Right cardiac atrium (tissue), 5 donors: ENCODE measurements around the gene LRRK1. TPM values are rescaled to one million over a fixed set of nuclear protein-coding genes. Genes with fewer than 3 reads are reported as not detected.

ENCODE experiments used
- ATAC-seq, 2 donors: fragments of 200-7000 bp; cut with Tn5 transposase; one replicate each; pipeline versions ENCODE4 v1.8.0 to v1.9.1; 2020; ENCODE audit warnings: moderate library complexity in 2 of 2, mild to moderate bottlenecking in 1 of 2
- DNase-seq, 3 donors: peaks; one replicate each; pipeline ENCODE4 v3.0.0-alpha.2; 2020
- H3K27ac ChIP-seq: one replicate; pipeline ENCODE4 v1.5.1; 2013; ENCODE audit warnings: mild to moderate bottlenecking, low read length, control low read depth, moderate library complexity
- H3K27me3 ChIP-seq: one replicate; pipeline ENCODE4 v1.6.1; 2013; ENCODE audit not compliant: control insufficient read depth, insufficient read depth
- H3K4me1 ChIP-seq: one replicate; pipeline ENCODE4 v1.6.1; 2013; ENCODE audit warnings: low read length; ENCODE audit not compliant: control insufficient read depth, insufficient read depth
- H3K4me3 ChIP-seq: one replicate; pipeline ENCODE4 v1.5.1; 2013; ENCODE audit warnings: low read length, control low read depth
- H3K9me3 ChIP-seq: one replicate; pipeline ENCODE4 v1.6.1; 2013; ENCODE audit warnings: low read length; ENCODE audit not compliant: control insufficient read depth
- WGBS: extraction: QIAGEN DNeasy Blood & Tissue Kit; methylation state at CpG from one replicate; pipeline ENCODE4 v1.1.7; 2013; 5-methylcytosine and 5-hydroxymethylcytosine counted together
- intact Hi-C, 4 donors: fragments of 100-400 bp; cut with DNase I; formaldehyde crosslinking; loops; one replicate each; pipeline versions ENCODE4 v1.11.0 to v1.14.0; 2022 to 2023
- polyA plus RNA-seq: library from polyadenylated mRNA; stranded (reverse); fragments of 200-250 nt; gene quantifications from one replicate; pipeline ENCODE4 v1.2.3, GENCODE V29; 2013
- total RNA-seq, 4 donors: library from RNA; stranded (reverse); fragmentation: NEBNext Ultra II Directional; extraction: Animal tissue kit (Norgen Biotek cat#: 25700); gene quantifications; one replicate each; pipeline ENCODE4 v1.2.1, GENCODE V29; 2021
- donor health status: healthy with polysubstance abuse.
- donor health status: DM: no; HTN: yes; CAD: no.
- donor health status: DM: no; HTN: no; CAD: no.
- donor health status: DM: no; HTN: yes; CAD: no; lungs with severe emphysema.
- donor health status: DM: yes; HTN: yes; CAD: no.

LRRK1 gene
- total and polyA plus RNA-seq, 5 donors, result 2.9 to 7.6 (median 5.1) TPM

GRCh38 chr15:100926258-100926657 lies 7.1 kb downstream of the LRRK1 start:
- Histone ChIP-seq H3K9me3 (no peaks in the 10 kb centered on the region), H3K27me3 (no peaks in the 10 kb centered on the region), H3K4me1 (no peaks in the 10 kb centered on the region), H3K27ac (no peak overlapping the region), H3K4me3 (no peak overlapping the region)
- intact Hi-C loops, result no loop called here
- 92% methylated on average over 11 of the region's 11 CpGs for WGBS
- DNase-seq (no peak), ATAC-seq (no peak)

DNA sequence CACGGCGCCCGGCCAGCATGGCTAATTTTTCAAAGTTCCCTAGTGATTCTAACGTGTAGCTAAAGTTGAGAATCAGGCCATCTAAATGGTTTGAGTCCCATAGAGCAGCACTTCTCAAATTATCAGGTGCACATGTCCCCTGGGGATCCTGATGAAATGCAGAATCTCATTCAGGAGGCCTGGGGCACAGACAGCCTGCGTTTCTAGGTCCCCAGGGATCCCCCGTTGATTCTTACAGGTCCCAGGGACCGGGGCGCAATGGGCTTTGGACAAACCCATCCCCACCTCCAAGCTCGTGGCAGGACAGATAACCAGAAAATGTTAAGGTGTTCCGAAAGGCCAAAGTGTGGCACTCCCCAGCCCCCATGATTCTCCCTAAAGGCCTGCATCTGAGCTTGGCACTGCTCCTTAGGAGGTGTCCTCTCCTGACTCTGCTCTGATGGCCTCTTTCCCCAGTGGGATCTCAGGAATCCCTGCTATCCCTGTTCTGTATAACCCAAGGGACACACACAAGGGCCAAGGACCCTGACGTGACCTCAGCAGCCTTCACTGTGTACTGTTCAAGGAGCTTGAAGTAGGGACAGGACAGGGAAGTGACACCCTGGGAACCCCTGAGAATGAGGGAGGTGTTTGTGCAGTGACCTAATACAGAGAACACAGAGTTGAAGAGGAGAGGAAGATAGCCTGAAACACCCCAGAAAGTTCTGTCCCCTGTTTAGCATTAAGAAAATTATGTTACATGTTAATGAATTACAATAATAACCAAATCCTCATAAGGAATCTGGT lies 8.0 kb downstream of the LRRK1 start:
- Histone ChIP-seq H3K27ac (no peak overlapping the region), H3K27me3 (no peaks in the 10 kb centered on the region), H3K4me1 (no peaks in the 10 kb centered on the region), H3K9me3 (no peaks in the 10 kb centered on the region), H3K4me3 (no peak overlapping the region)
- intact Hi-C loops, result no loop called here
- DNase-seq (no peak), ATAC-seq (no peak)
- WGBS, result 94% methylated on average over 11 of the region's 11 CpGs

DNA sequence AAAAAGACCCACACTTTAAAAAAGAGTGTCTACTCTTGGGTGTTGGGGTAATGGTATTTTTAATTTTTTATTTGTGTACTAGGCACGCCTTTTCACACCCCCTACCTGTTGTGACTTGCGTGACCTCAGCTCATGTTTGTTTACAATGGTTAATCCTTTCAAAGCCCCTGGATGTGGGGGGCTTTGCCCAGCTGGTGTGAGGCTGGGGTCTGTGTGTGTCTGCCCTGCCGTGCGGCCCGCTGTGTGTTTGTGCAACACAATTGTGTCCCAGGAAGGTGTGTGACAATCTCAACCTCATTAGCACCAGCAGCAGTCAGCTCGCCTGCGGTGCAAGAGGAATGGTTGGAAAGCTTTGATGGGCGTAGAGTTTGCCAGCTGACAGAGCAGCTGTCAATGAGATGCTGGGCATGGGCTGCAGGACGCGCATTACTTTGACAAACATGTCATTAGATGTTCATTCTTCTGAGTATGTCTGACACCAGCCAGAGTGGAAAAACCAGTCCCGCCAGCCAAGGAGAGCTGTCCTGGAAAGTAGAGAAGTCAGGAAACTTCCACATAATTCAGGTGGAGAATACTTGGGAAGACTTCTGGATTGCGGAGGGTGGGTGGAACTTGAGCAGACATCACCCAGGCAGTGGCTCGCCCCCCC lies 9.6 kb downstream of the LRRK1 start:
- ATAC-seq, result no peak
- intact Hi-C loops, result no loop called here
- Histone ChIP-seq H3K9me3 (no peaks in the 10 kb centered on the region), H3K4me1 (no peaks in the 10 kb centered on the region), H3K27me3 (no peaks in the 10 kb centered on the region), H3K4me3 (no peak overlapping the region), H3K27ac (no peak overlapping the region)
- WGBS, result 94% methylated on average over 13 of the region's 13 CpGs
- DNase-seq, result no peak

GRCh38 chr15:100929641-100930042 lies 10.5 kb downstream of the LRRK1 start:
- no peak overlapping the region for H3K4me3 ChIP-seq
- H3K4me1 ChIP-seq, result no peaks in the 10 kb centered on the region
- no peak overlapping the region for H3K27ac ChIP-seq
- H3K27me3 ChIP-seq, result no peaks in the 10 kb centered on the region
- DNase-seq, result no peak
- 45% methylated on average over 6 of the region's 6 CpGs for WGBS
- intact Hi-C loops, result no loop called here
- H3K9me3 ChIP-seq, result no peaks in the 10 kb centered on the region
- ATAC-seq, result no peak

DNA sequence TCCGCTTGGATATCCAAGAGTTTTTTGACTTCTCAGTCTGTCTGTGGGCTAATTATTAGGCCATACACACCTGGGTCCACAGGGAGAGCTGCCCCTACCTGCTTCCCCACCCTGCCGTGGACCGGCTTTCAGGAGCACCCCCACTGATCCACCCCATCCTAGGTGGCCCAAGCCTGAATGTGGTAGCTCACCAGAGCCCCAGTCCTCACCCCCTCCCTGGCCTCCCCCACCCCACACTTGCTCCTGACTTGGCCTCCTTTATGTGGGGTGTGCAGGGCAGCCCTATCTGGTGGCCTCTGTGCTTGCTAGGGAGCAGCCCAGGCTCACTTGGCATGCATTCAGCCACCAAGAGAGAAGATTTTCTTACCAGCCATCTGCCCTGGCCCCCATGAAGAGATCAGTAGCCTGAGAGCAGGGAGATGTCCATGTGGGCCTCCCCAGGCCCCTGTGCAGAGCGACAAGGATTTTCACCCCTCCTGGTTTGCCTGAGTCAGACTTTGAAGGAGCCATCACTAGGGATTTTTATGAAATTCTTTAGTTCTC lies 11.2 kb downstream of the LRRK1 start:
- Histone ChIP-seq H3K27ac (no peak overlapping the region), H3K27me3 (no peaks in the 10 kb centered on the region), H3K4me1 (no peaks in the 10 kb centered on the region), H3K9me3 (no peaks in the 10 kb centered on the region), H3K4me3 (no peak overlapping the region)
- WGBS, result 94% methylated on average over 4 of the region's 4 CpGs
- intact Hi-C loops, result no loop called here
- DNase-seq (no peak), ATAC-seq (no peak)

- Histone ChIP-seq H3K9me3 (no peaks in the 10 kb centered on the region), H3K27me3 (no peaks in the 10 kb centered on the region), H3K27ac (no peak overlapping the region), H3K4me1 (no peaks in the 10 kb centered on the region), H3K4me3 (no peak overlapping the region)
- DNase-seq (no peak), ATAC-seq (no peak)
- intact Hi-C loops, result no loop called here
- 90% methylated on average over 15 of the region's 15 CpGs for WGBS
Measured at GRCh38 chr15:100931143-100931890, 12.2 kb downstream of the LRRK1 start.

- Histone ChIP-seq H3K4me3 (no peak overlapping the region), H3K4me1 (no peaks in the 10 kb centered on the region), H3K27ac (no peak overlapping the region), H3K27me3 (no peaks in the 10 kb centered on the region), H3K9me3 (no peaks in the 10 kb centered on the region)
- no peak for ATAC-seq
- no peak for DNase-seq
- WGBS, result 67% methylated on average over 7 of the region's 7 CpGs
- intact Hi-C loops, result no loop called here
Measured at GRCh38 chr15:100932676-100933348, 13.7 kb downstream of the LRRK1 start.

GRCh38 chr15:100934166-100934565 lies 15.0 kb downstream of the LRRK1 start:
- intact Hi-C loops, result no loop called here
- Histone ChIP-seq H3K27me3 (no peaks in the 10 kb centered on the region), H3K4me3 (no peak overlapping the region), H3K27ac (no peak overlapping the region), H3K9me3 (no peaks in the 10 kb centered on the region), H3K4me1 (no peaks in the 10 kb centered on the region)
- ATAC-seq, result no peak
- no peak for DNase-seq

DNA sequence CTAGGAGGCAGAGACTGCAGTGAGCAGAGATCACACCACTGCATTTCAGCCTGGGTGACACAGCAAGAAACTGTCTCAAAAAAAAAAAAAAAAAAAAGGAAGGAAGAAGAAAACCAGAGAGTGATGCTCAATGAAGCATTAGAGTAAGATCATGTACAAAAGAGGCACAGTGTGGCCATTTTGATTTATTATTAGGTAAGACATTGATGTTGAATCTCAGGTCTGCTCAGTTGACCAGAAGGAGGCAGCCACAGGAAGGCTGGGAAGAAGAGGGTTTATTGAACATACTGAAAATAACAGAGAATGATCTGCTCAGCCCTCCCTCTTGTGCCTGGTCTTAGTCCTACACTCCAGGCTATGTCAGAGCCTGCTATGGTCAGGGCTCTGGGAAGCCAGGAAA lies 15.6 kb downstream of the LRRK1 start:
- Histone ChIP-seq H3K27me3 (no peaks in the 10 kb centered on the region), H3K9me3 (no peaks in the 10 kb centered on the region), H3K27ac (no peak overlapping the region), H3K4me3 (no peak overlapping the region), H3K4me1 (no peaks in the 10 kb centered on the region)
- DNase-seq (no peak), ATAC-seq (no peak)
- intact Hi-C loops, result loop anchor here in 1 of 4 donors (5.0 kb wide), 1 partner anchor 38 kb away; no protein-coding TSS in a partner anchor

- no peak for DNase-seq
- Histone ChIP-seq H3K4me1 (no peaks in the 10 kb centered on the region), H3K27ac (no peak overlapping the region), H3K27me3 (no peaks in the 10 kb centered on the region), H3K9me3 (no peaks in the 10 kb centered on the region), H3K4me3 (no peak overlapping the region)
- WGBS, result 90% methylated on average over 4 of the region's 4 CpGs
- intact Hi-C loops, result loop anchor here in 1 of 4 donors (5.0 kb wide), 1 partner anchor 35 kb away; no protein-coding TSS in a partner anchor
- ATAC-seq, result no peak
Measured at GRCh38 chr15:100937171-100937570, 18.0 kb downstream of the LRRK1 start.
